Esophagus muscularis mucosa (tissue), 4 donors: ENCODE measurements around the gene CASQ2. TPM values are rescaled to one million over a fixed set of nuclear protein-coding genes. Genes with fewer than 3 reads are reported as not detected.

Experiments
- DNase-seq: peaks from one replicate; pipeline ENCODE4 v3.0.0-alpha.2; 2017; ENCODE audit errors: extremely low spot score
- H3K27ac ChIP-seq, 4 donors: fragments of 200-600 bp; sonication (generic); replicated peaks in 1 of 4; 1 replicate in 3 of 4; 2 replicates in 1 of 4; pipeline ENCODE4 v1.5.1; 2016 to 2019; ENCODE audit warnings: mild to moderate bottlenecking in 1 of 4
- H3K27me3 ChIP-seq, 4 donors: fragments of 200-600 bp; sonication (generic); one replicate each; pipeline versions ENCODE4 v1.5.1 to v1.6.0; 2016 to 2019
- H3K36me3 ChIP-seq, 4 donors: fragments of 200-600 bp; sonication (generic); one replicate each; pipeline ENCODE4 v1.5.1; 2016 to 2019
- H3K4me1 ChIP-seq, 4 donors: fragments of 200-600 bp; sonication (generic); one replicate each; pipeline ENCODE4 v1.5.1; 2016 to 2019
- H3K4me3 ChIP-seq, 4 donors: fragments of 200-600 bp; sonication (generic); 1 replicate in 2 of 4; 2 replicates in 2 of 4; pipeline ENCODE4 v1.5.1; 2016 to 2019; ENCODE audit warnings: mild to moderate bottlenecking in 4 of 4, moderate library complexity in 1 of 4
- H3K9me3 ChIP-seq, 4 donors: fragments of 200-600 bp; sonication (generic); 1 replicate in 3 of 4; 2 replicates in 1 of 4; pipeline ENCODE4 v1.5.1; 2016 to 2019
- CTCF ChIP-seq, 3 experiments: fragments of 200-600 bp in 2 of 3; fragments of 450-650 bp in 1 of 3; sonication (generic) in 2 of 3; IDR thresholded peaks; one replicate each; pipeline ENCODE4 v1.5.1; 2017 to 2019; ENCODE audit warnings: antibody characterized with exemption in 3 of 3, mild to moderate bottlenecking in 2 of 3, moderate library complexity in 1 of 3
- EP300 ChIP-seq: sonication (generic); formaldehyde crosslinking; IDR thresholded peaks from one replicate; pipeline ENCODE4 v1.6.1; 2017; ENCODE audit warnings: antibody characterized with exemption
- POLR2A ChIP-seq: fragments of 450-650 bp; IDR thresholded peaks from one replicate; pipeline ENCODE4 v1.6.1; 2017; ENCODE audit warnings: antibody characterized with exemption, moderate library complexity, mild to moderate bottlenecking, low read depth
- POLR2AphosphoS5 ChIP-seq, 2 donors: sonication (generic); formaldehyde crosslinking; IDR thresholded peaks; one replicate each; pipeline ENCODE4 v1.6.1; 2017; ENCODE audit warnings: antibody characterized with exemption in 2 of 2
- WGBS: methylation state at CpG from one replicate; pipeline ENCODE4 v1.1.5; 2018; 5-methylcytosine and 5-hydroxymethylcytosine counted together
- intact Hi-C: fragments of 100-400 bp; cut with DNase I; formaldehyde crosslinking; loops from one replicate; pipeline ENCODE4 v1.15.1; 2023
- total RNA-seq, 4 donors: library from RNA; depleted of rRNA; stranded (reverse); fragments of >200 nt; gene quantifications; one replicate each; pipeline versions ENCODE4 v1.1.0 to v1.2.1, GENCODE V29; 2016

The CASQ2 gene
- total RNA-seq, 4 donors from 2014 or later = 95.6 to 138 (median 108) TPM

GRCh38 chr1:115710859-115711624 lies 57.5 kb downstream of the CASQ2 start:
- intact Hi-C loops = no loop called here
- WGBS = 53% methylated on average over 7 of the region's 9 CpGs
- no peaks in the 10 kb centered on the region for H3K27me3 ChIP-seq
- peaks cover 0 to 11% (median 2%) of the 10 kb centered on the region in 4 donors for H3K4me1 ChIP-seq
- H3K4me3 ChIP-seq = no peak overlapping the region
- H3K36me3 ChIP-seq = no peaks in the 10 kb centered on the region
- TF ChIP-seq CTCF (IDR thresholded peaks at IDR 0.05) (no peak), EP300 (no peak), POLR2AphosphoS5 (IDR thresholded peaks at IDR 0.05) (no peak), POLR2A (no peak)
- DNase-seq = no peak
- H3K27ac ChIP-seq = no peak overlapping the region
- no peaks in the 10 kb centered on the region for H3K9me3 ChIP-seq

GRCh38 chr1:115706587-115707425 lies 61.7 kb downstream of the CASQ2 start:
- H3K4me3 ChIP-seq = no peak overlapping the region
- DNase-seq = no peak
- peaks cover 0 to 31% (median 14%) of the 10 kb centered on the region in 4 donors for H3K36me3 ChIP-seq
- intact Hi-C loops = loop anchor here (5.0 kb wide), 1 partner anchor 100 kb away; no protein-coding TSS in a partner anchor
- no peaks in the 10 kb centered on the region for H3K9me3 ChIP-seq
- TF ChIP-seq CTCF (IDR thresholded peaks at IDR 0.05) (peak; percentile 43 to 66 (median 58)), EP300 (no peak)
- WGBS = 48% methylated on average over 7 of the region's 8 CpGs
- no peaks in the 10 kb centered on the region for H3K27me3 ChIP-seq
- H3K4me1 ChIP-seq = peaks cover 0 to 27% (median 2%) of the 10 kb centered on the region in 4 donors
- H3K27ac ChIP-seq = no peak overlapping the region

GRCh38 chr1:115705963-115706362 lies 62.6 kb downstream of the CASQ2 start:
- no peak overlapping the region for H3K27ac ChIP-seq
- intact Hi-C loops = loop anchor here (5.0 kb wide), 1 partner anchor 99 kb away; no protein-coding TSS in a partner anchor

More at GRCh38 chr1:115705963-115706362, 62.6 kb downstream of the CASQ2 start:
- Histone ChIP-seq H3K9me3 (no peaks in the 10 kb centered on the region), H3K4me3 (no peak overlapping the region), H3K27me3 (no peaks in the 10 kb centered on the region), H3K4me1 (peaks cover 0 to 27% (median 2%) of the 10 kb centered on the region in 4 donors), H3K36me3 (peaks cover 2 to 40% (median 21%) of the 10 kb centered on the region in 4 donors)
- no peak for DNase-seq
- TF ChIP-seq CTCF (IDR thresholded peaks at IDR 0.05) (no peak), POLR2AphosphoS5 (IDR thresholded peaks at IDR 0.05) (no peak), EP300 (no peak), POLR2A (no peak)
- 83% methylated on average over 9 of the region's 9 CpGs for WGBS
